NCI-H82 treated with DMSO at 0.1 percent for 48 hours (cell line): Measurements from ENCODE around the gene ANKRD10.

Source experiments
- DNase-seq: peaks from one replicate; lab custom pipeline; 2025; ENCODE audit not compliant: unreplicated experiment; lab: John Stamatoyannopoulos, UW

ANKRD10 gene

DNA sequence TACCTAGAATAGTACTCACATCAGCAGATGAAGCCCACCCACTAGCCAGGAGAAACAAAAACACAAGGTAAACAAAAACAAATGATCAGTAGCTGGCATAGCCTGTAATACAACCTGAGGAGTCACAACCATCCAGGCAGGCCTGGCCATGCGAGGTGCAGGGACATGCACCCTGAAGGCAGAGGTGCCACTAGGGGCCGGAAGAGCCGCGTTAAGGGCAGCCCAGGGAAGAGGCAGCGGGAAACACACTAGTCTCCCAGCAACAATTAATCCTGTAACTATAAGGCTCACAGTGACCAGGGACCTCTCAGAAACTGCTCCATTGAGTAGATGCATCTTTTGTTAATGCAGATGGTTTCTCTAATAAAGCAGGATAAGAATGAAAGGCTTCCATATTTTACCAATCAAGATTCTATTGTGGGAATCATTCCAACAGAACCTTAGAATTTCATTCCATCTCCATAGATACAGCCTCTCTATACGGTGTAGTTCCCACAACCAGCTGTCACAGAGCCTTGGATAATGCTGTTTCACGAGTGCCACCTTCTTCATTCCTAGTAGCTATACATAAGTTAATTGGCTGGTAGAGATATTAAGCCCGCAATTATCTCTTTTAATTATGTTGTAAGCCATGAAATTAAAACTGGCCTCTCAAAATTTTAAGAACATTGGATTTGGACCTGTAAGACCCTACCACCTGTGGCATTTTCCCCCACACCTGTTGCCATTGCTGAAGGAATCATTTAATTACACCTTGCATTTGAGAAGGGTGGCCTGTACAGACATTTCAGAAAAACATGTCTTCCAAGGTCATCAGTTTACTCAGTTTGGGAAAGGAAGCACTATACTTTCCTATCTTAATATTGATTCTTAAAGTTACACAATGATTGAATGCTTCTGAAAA is 28.7 kb downstream of the ANKRD10 start:
- no peak for DNase-seq

DNA sequence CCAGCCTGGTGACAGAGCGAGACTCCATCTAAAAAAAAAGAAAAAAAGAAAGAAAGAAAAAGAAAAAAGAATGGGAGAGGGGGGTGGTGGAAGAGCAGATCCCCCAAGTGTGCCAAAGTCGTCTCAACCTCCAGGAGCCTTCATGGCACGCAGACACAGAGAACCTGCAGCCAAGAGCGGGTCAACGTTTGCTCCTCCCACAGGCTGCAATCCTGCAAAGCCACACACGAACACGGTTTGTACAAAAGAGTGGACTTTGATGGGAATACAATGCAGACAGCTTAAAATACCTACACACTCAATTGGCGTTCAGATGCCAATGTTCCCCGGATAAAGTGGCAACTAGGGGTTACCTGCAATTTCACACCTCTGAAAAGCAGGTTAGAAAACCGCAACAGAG is 29.4 kb downstream of the ANKRD10 start:
- DNase-seq: no peak

GRCh38 chr13:110884517-110884916 is 30.4 kb downstream of the ANKRD10 start:
- DNase-seq: no peak

DNA sequence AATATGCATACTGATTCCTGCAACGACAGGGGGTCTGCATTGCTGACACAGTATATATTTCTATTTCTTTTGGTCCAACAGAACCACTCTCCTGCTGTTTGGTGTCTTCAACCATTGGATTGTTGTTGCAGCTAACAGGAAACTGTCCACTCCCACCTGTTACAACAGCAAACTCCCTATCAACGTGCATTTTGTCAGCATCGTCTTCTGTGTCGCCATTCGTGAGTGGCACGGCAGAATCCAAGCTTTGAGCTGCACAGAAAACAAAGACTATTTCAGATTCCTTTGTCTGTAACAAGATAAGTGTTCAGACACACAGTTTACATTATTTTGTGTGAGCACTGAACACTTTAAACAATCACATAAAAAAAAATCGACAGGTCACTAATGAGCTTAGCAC is 31.3 kb downstream of the ANKRD10 start:
- DNase-seq: no peak

DNA sequence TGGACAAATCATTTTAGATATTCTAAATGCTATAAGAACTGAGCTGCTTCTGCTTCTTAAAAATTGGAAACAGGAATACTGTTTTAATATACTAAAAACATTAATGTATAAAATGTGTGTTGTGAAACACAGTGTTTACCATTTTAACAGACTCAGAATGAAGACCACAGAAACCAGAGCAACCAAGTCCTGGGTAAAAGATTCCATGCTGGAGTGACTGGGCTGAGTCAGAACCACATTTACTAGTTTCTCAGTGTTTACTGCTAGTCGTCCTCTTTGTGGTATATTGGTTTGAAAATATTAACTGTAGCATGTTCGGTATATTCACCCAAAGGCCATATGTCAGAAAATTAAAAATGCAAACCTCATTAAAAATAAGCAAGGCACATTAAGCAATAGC is 31.9 kb downstream of the ANKRD10 start:
- no peak for DNase-seq

DNA sequence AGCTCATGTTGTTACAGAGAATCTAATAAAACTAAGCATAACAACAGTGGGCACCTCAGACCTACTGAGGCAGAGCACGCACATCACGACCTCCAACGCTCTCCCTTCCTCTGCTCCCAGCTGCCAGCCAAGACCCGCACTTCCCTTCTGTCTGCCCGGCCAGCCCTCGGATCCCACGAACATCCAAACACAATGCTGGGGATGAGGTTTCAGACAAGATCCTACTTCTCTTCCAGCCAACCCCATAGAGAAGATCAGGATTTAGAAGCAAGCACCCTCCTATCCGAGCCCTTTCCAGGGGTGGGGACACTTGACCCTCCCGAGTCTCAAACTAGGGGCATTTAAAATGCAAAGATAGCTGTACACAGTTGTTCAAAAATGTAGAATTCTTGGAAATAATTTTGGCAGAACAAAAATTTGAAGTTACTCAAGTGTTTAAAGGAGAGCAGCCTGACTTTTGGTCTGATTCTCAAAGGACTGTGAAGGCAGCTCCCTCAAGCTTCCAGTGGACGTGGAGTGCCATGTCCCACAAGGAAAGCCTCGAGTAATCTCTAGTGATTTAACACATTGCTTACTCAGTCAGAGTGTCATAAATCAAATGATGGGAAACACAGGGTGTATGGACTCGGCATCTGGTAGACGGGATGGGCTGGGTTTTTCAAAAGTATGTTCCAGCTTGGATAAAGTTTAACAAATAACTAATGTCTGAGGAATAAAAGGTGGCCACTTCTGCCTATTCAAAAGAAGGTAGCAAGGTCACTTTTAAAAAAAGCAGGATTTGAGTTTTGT is 32.8 kb downstream of the ANKRD10 start:
- DNase-seq: no peak

- no peak for DNase-seq
These were observed 34.2 kb downstream of the ANKRD10 start for GRCh38 chr13:110880627-110881026.

GRCh38 chr13:110879482-110879881 is 35.4 kb downstream of the ANKRD10 start:
- no peak for DNase-seq

GRCh38 chr13:110877737-110878258 is 37.1 kb downstream of the ANKRD10 start:
- no peak for DNase-seq

DNA sequence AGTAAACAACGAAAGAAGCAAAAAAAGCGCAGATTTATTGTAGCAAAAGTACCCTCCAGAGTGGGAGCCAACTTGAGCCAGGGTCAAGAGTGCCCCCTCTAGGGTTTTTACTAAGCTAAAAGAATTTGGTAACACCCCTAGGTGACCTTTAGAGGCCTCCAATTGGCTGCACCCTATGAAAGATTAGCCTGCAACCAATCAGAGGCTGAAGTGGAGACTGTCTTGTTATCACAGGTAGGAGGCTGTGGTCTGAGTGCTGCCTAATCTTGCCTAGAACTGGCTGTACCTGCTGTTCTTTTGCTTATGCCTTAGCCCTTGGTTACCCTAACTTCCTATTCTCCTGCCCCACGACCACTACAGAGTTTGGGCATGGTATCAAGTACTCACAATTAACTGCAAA is 38.3 kb downstream of the ANKRD10 start:
- DNase-seq: no peak

- no peak for DNase-seq
These were observed 39.6 kb downstream of the ANKRD10 start for GRCh38 chr13:110875241-110875640.

DNA sequence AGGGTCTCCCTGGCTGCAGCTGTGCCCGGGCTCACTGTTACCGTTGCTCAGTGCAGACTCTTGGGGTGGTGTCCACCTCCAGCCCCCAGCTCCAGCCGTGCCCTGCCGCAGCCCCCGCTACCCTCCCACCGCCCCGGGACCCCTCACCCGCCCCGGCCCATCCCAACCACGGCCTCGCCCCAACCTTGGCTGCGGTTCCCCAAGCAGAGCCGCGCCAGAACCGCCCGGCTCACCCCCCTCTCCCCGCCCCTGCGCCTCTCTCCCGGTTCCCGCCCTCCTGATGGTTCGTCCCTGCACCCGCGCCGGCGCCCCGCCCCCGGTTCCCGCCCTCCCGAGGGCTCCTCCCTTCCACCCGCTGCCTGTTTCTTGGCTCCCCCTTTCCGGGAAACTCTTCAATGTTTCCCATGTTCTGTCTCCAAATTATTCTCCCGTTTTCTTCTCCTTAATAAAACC is 40.3 kb downstream of the ANKRD10 start:
- DNase-seq: peak; percentile 44

- DNase-seq: no peak
These were observed 41.0 kb downstream of the ANKRD10 start for GRCh38 chr13:110873639-110874507.

DNA sequence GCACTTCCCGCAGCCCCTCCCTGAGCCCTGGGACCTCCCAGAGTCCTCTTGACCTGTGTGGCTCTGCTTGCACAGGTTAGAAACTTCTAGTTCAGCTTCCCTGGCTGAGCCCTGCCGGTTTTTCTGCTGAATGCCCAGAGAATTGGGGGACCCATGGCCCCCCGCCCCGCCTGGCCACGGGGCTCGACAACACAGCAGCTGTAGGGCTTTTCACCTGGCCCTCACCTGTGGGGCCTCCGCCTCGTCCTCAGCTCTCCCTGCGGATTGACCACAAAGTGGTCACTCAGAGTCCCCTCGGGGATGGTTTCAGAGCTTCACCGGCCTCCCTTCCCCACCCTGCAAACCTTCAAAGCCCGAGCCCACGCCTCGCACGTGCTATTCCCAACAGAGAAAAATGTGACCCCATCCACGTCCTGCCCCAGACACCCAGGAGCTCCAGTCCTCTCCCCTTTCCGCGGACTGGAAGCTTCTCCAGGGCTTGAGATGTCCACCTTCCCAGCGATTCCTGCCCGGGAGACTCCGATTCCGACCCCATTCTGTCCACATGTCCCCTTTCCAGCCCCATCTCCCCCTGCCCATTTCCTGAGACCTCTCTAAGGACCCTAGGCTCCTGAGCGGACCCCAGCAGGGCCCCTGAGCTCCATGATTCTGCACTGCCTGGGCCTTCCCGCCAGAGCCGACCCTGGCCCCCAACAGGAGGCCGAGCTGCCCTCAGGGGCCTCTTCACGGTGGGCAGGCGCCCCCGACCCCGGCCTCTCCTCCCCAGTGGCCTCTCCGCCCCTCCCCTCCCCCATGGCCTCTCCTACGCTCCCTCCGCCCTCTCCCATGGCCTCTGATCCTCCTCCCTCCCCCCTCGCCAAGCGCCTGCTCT is 41.9 kb downstream of the ANKRD10 start:
- DNase-seq: no peak

GRCh38 chr13:110872034-110872767 is 42.7 kb downstream of the ANKRD10 start:
- DNase-seq: no peak

DNA sequence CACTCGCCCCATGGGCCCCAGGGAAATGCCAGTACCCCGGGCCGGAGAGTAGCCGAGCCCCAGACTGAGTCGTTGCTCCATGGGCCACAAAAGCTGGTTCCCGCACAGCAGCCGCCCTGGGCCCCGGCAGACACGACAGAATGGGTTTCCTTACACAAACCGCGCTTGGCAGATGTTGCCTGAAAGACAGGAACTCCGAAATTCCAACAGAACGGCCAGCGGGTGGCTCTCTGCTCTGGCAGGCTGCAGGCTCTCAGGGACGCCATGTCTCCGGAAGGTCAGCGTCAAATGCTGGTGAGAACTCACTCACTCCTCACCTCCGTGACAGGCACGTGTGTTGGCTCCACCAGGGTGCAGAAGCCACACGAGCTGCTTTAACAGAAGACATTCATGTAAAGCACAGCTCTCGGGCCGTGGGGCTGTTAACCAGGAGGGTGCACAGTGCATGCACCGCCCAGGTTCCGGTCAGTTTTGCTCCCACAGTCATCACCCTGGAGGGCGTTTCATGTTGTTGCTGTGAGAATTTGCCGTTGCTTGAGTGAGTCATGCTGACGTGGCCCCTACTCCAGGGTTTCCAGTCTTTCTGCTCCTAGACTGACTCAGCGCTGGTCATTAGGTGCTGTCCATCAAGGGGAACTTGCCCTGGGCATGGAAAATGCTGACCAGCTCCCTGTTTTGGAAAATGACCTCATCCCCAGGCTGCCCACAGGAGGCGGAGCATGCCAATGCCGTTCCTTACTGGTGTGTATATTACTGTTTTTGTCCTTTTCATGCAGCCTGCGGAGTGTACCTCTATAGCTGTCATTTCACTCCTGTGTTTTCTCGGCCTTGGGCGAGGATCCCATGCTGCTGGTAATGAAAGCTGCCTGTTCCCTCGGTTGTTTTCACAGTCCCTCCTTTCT is 44.8 kb downstream of the ANKRD10 start:
- no peak for DNase-seq

DNA sequence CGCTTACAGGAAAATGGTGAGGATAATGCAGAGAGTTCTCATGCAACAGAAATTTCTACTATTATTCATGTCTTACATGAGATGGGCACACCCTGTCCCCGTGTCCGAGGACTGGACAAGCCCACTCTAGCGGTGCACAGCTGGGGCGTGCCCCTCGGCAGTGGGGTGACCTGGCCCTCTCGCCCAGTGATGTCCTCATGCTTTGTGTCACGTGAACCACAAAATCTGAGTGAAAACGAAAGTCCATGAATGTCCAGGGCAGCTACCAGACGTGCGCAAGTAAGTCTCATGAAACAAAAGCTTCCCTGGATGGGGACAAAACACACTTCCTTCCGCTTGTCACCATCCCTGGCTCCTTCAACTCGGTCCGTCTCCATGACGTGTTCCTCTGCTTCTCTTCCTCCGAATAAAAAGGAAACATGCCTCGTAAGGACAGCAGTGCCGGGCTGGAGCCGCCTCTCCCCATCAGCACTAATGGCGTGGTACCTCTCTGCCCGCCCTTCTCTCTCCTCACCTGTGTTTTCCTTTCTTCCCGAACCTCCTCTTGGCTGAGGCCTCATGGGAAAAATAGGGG is 45.6 kb downstream of the ANKRD10 start:
- DNase-seq: no peak

DNA sequence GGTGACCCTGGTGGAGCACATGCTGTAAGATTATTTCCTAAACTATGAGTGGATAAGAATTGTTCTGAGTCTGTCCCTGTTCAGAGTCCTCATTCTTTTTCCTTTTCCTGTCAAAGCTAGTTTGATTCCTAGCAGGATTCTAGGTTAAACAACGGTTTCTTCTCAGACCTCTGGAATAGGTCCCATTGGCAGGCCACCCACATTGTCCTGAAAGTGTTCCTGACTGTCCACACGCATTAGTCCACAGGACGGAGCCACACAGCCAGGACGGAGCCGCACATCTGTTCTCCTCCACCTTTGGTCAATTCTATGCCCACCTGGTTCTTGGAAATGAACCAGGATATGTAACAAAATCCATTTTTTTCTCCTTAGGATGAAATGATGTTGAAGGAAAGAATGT is 46.1 kb downstream of the ANKRD10 start:
- DNase-seq: no peak
